Naive B cell (primary cell): ENCODE results near the gene TDO2. TPM values are rescaled to one million over a fixed set of nuclear protein-coding genes. Genes with fewer than 3 reads are reported as not detected.
A peak's percentile ranks its signal among the peaks of the same experiment; 100 is the strongest.
"Not testable (repeated sequence)": the region's sequence is repeated elsewhere in the genome, so short reads cannot be mapped to it uniquely, and the experiment has no call there.

ENCODE experiments used
- ATAC-seq, 2 donors: fragments of 150-1000 bp; cut with Tn5 transposase; 2 replicates each; pipeline ENCODE4 v1.10.0; 2021; ENCODE audit warnings: low read depth in 2 of 2, mild to moderate bottlenecking in 2 of 2, moderate library complexity in 2 of 2
- DNase-seq: peaks from one replicate; pipeline ENCODE4 v3.0.0; 2022
- H3K27ac Mint-ChIP-seq, 6 donors: one replicate each; pipeline ENCODE4 v1.8.0; 2020 to 2022; ENCODE audit warnings: mild to moderate bottlenecking in 6 of 6, mixed read lengths in 6 of 6, moderate library complexity in 5 of 6, inconsistent platforms in 2 of 6
- H3K27me3 Mint-ChIP-seq, 3 donors: one replicate each; pipeline ENCODE4 v1.8.0; 2021 to 2022; ENCODE audit warnings: mixed read lengths in 3 of 3, mild to moderate bottlenecking in 1 of 3
- H3K36me3 Mint-ChIP-seq, 2 donors: one replicate each; pipeline ENCODE4 v1.8.0; 2020 to 2022; ENCODE audit warnings: mixed read lengths in 2 of 2, inconsistent platforms in 1 of 2, mild to moderate bottlenecking in 1 of 2
- H3K4me1 Mint-ChIP-seq, 3 donors: one replicate each; pipeline ENCODE4 v1.8.0; 2020 to 2022; ENCODE audit warnings: mixed read lengths in 3 of 3, inconsistent platforms in 1 of 3, mild to moderate bottlenecking in 1 of 3, moderate library complexity in 1 of 3
- H3K4me3 Mint-ChIP-seq, 8 donors: one replicate each; pipeline ENCODE4 v1.8.0; 2020 to 2022; ENCODE audit warnings: mild to moderate bottlenecking in 8 of 8, mixed read lengths in 8 of 8, moderate library complexity in 8 of 8, inconsistent platforms in 2 of 8
- H3K9me3 Mint-ChIP-seq, 7 donors: one replicate each; pipeline ENCODE4 v1.8.0; 2020 to 2022; ENCODE audit warnings: mixed read lengths in 7 of 7, mild to moderate bottlenecking in 5 of 7, inconsistent platforms in 2 of 7, moderate library complexity in 1 of 7
- polyA plus RNA-seq, 6 donors: library from polyadenylated mRNA; unstranded; fragments of 300-500 nt; fragmentation: Illumina TruSeq; gene quantifications; one replicate each; pipeline ENCODE4 v1.2.3, GENCODE V29; 2021; ENCODE audit warnings: low read depth in 6 of 6

Gene TDO2
- polyA plus RNA-seq, 6 donors from 2014 or later: not detected

DNA sequence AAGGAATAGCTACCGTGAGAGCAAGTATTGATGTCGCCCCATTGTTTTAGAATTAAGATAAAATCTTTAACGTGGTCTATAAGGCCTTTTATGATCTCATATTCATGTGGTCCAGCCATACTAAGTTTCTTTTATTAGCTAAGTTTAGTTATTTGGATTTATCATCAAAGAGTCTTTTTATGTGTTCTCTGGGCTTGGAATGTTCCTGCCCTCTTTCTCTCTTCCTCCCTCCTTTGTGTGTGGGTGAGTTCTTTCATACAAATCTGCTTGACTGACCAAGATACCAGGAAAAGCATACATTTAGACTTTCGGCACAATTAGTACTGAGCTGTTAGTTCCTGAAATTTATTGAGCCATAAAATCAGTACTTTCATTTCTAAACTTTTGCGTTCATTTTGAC, 11.3 kb downstream of the TDO2 start:
- no peaks in the 10 kb centered on the region for H3K36me3 Mint-ChIP-seq
- no peaks in the 10 kb centered on the region for H3K4me1 Mint-ChIP-seq
- ATAC-seq (no peak), DNase-seq (no peak)
- peaks cover 5 to 11% (median 8%) of the 10 kb centered on the region in 3 donors for H3K27me3 Mint-ChIP-seq
- no peak overlapping the region for H3K4me3 Mint-ChIP-seq
- H3K9me3 Mint-ChIP-seq: peaks cover 0 to 2% (median 0%) of the 10 kb centered on the region in 7 donors
- no peak overlapping the region for H3K27ac Mint-ChIP-seq

DNA sequence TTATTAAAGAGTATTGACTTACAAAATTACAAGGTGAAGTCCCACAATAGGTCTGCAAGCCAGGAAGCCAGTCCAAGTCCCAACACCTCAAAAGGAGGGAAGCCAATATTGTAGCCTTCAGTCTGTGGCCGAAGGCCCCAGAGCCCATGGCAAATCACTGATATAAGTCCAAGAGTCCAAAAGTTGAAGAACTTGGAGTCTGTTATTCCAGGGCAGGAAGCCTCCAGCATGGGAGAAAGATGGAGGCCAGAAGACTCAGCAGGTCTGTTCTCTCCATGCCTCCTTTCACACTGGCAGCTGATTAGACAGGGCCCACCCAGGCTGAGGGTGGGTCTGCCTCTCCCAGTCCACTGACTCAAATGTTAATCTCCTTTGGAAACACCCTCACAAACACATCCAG, 18.1 kb downstream of the TDO2 start:
- Mint-ChIP-seq H3K4me1 (no peaks in the 10 kb centered on the region), H3K27ac (no peak overlapping the region), H3K9me3 (peaks cover 0 to 6% (median 0%) of the 10 kb centered on the region in 7 donors), H3K36me3 (peaks cover 41 to 42% of the 10 kb centered on the region in 2 donors), H3K27me3 (no peaks in the 10 kb centered on the region), H3K4me3 (no peak overlapping the region)
- ATAC-seq (no peak), DNase-seq (no peak)

DNA sequence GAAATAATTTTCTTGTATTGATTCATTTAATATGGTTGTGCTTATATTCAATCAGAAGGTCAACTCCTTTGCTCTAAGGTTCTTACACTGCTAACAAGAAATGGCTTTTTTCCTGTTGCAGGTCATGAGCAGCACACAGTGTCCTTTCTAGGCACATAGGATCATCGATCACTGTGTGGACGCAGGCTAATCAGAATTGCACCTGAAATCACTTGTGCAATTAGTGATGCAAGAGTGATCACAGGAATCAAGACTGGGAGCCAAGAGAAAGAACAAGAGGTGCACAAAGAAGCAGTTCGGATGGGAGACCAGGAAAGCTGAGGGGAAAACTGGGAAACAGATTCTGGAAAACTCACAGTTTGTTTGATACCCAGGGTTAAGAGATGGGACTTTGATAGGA, 21.1 kb downstream of the TDO2 start:
- Mint-ChIP-seq H3K9me3 (peaks cover 2 to 16% (median 4%) of the 10 kb centered on the region in 7 donors), H3K27me3 (no peaks in the 10 kb centered on the region), H3K4me1 (no peaks in the 10 kb centered on the region), H3K27ac (peak overlapping the region in 2 of 6 donors; percentile 10 to 55), H3K36me3 (peaks cover 51 to 56% of the 10 kb centered on the region in 2 donors), H3K4me3 (no peak overlapping the region)
- no peak for DNase-seq
- no peak for ATAC-seq

DNA sequence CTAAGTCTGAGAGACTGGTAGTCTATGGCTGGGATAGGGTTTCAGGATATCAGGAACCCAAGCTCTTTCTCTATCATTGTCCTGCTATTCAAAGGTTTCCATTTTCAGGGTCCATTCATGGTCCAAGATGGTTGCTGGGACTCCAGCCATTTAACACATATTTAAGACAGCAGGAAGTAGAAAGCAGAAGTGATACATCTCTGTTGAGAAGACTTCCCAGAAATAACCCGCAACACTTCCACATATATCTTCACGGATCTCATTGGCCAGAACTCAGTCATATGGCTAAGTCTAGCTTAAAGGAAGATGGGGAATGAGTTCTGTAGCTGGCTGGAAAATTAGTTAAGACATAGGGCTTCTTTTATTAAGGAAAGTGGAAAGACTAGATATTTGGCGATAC, 26.3 kb downstream of the TDO2 start:
- H3K4me3 Mint-ChIP-seq: no peak overlapping the region
- H3K4me1 Mint-ChIP-seq: peaks cover 0 to 6% (median 4%) of the 10 kb centered on the region in 3 donors
- H3K27ac Mint-ChIP-seq: no peak overlapping the region
- ATAC-seq (peak; percentile 35 to 41), DNase-seq (no peak)
- H3K9me3 Mint-ChIP-seq: peaks cover 3 to 26% (median 16%) of the 10 kb centered on the region in 7 donors
- H3K27me3 Mint-ChIP-seq: no peaks in the 10 kb centered on the region
- peaks cover 46 to 53% of the 10 kb centered on the region in 2 donors for H3K36me3 Mint-ChIP-seq

DNA sequence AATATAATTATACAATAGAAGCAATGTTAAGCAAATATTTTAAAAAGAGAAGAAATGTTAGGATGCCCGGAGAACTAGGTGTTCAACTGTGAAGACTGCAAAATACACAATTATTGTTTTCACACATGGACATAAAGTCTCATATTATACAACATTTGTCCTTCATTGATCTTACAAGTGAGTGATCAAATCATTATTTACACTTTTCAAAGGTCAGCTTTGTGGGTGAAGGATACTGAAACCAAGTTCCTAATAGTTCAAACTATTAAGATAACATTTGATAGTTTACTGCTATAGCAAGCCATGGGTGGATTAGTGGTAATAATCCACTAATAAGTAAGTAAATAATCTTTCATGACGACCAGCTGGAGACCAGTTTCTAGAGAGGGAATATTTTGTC, 26.8 kb downstream of the TDO2 start:
- Mint-ChIP-seq H3K27me3 (no peaks in the 10 kb centered on the region), H3K36me3 (peaks cover 45 to 55% of the 10 kb centered on the region in 2 donors), H3K27ac (no peak overlapping the region), H3K9me3 (peaks cover 5 to 26% (median 19%) of the 10 kb centered on the region in 7 donors), H3K4me3 (no peak overlapping the region), H3K4me1 (peaks cover 0 to 6% (median 4%) of the 10 kb centered on the region in 3 donors)
- ATAC-seq (no peak), DNase-seq (no peak)

DNA sequence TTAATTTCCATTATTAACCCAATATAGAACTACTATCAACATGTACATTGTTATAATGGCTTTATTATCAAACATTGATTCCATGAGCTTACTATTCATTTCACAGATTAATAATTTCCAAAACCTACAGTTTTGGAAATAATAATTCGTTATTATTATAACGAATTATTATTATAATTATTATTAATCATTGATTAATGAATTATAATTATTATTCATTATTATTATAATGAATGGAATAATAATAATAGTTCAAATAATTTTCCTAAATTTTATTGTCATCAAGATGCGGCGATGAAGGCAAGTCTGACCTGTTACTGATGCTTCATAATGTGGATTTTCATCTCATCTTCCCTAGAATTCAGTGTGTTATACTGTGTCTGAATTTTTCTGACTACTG, 28.1 kb downstream of the TDO2 start:
- Mint-ChIP-seq H3K9me3 (peaks cover 5 to 26% (median 20%) of the 10 kb centered on the region in 7 donors), H3K4me3 (no peak overlapping the region), H3K27ac (no peak overlapping the region), H3K27me3 (no peaks in the 10 kb centered on the region), H3K36me3 (peaks cover 48 to 56% of the 10 kb centered on the region in 2 donors), H3K4me1 (peaks cover 0 to 6% (median 4%) of the 10 kb centered on the region in 3 donors)
- no peak for ATAC-seq
- no peak for DNase-seq

DNA sequence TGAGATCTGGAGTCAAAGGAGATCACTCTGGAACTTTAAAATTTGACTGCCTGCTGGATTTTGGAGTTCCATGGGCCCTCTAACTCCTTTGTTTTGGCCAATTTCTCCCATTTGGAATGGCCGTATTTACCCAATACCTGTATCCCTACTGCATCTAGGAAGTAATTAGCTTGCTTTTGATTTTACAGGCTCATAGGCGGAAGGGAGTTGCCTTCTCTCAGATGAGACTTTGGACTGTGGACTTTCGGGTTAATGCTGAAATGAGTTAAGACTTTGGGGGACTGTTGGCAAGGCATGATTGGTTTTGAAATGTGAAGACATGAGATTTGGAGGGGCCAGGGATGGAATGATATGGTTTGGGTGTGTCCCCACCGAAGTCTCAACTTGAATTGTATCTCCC, 31.1 kb downstream of the TDO2 start:
- not testable (repeated sequence) for ATAC-seq, H3K27me3 Mint-ChIP-seq, DNase-seq, H3K4me3 Mint-ChIP-seq, H3K4me1 Mint-ChIP-seq
- peak overlapping the region in 1 of 6 donors; percentile 88 for H3K27ac Mint-ChIP-seq
- H3K36me3 Mint-ChIP-seq: peaks cover 45 to 60% of the 10 kb centered on the region in 2 donors
- H3K9me3 Mint-ChIP-seq: peaks cover 5 to 18% (median 14%) of the 10 kb centered on the region in 7 donors

DNA sequence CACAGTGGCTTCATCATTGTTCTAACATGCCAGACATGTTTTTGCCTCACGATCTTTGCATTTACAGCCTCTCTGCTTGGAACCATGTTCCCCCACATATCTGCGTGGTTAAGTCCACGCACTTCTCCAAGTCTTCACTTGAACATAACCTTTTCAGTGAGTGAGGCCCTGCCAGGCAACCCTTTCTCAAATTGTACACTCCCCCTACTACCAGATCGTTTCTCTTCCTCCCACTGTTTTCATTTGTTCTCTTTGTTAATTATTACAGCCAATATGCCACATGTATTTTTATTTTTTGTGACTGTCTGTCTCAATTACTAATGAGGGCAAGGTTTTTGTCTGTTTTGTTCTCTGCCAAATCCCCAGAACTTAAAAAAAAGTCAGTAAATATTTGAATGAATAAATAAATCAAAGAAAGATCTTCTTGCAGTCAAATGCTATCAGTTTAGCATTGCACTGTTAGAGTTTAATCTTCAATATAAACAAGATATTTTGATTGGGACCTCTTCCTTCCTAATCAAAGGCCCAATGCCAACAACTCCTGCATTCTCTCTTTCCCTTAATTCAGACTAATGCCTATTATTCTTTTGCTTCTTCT, 32.0 kb downstream of the TDO2 start:
- H3K9me3 Mint-ChIP-seq: peaks cover 2 to 13% (median 6%) of the 10 kb centered on the region in 7 donors
- no peak for DNase-seq
- H3K4me3 Mint-ChIP-seq: no peak overlapping the region
- H3K36me3 Mint-ChIP-seq: peaks cover 47 to 58% of the 10 kb centered on the region in 2 donors
- peak overlapping the region in 1 of 6 donors; percentile 68 for H3K27ac Mint-ChIP-seq
- H3K4me1 Mint-ChIP-seq: no peaks in the 10 kb centered on the region
- no peaks in the 10 kb centered on the region for H3K27me3 Mint-ChIP-seq
- ATAC-seq: no peak

DNA sequence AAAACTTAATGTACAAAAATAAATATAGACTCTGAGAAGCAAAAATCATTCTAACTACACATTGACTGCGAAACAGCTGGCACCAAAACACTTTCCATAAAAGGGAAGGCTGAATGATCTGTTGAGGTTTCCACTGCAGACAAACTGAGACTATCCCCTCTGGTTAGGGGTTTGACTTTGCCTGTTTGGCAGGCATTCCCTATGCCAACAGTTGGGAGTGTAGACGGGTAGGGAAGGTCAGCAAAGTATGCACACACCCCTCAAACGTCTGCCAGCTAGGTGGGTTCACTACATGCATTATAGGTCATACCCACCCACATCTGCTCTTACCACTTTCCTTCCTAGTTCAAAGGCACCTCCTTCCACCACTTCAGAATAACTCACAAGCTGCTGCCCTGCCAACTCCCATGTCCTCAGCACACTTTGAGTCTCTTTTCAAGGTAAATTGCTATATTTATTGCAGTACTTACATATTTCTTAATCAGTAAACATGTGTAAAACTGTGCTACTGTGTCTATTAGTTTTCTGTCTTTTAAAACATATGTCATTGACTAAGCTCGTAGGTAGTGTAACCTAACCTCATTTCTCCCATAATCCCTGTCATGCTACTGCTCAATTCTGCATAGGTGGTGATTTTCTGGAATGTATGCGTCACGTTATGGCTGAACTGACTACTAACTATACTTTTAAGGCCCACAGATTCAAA, 37.7 kb downstream of the TDO2 start:
- Mint-ChIP-seq H3K9me3 (no peaks in the 10 kb centered on the region), H3K4me3 (peak overlapping the region in 1 of 8 donors; percentile 11), H3K36me3 (peaks cover 32 to 35% of the 10 kb centered on the region in 2 donors), H3K27me3 (no peaks in the 10 kb centered on the region), H3K4me1 (no peaks in the 10 kb centered on the region), H3K27ac (no peak overlapping the region)
- no peak for DNase-seq
- no peak for ATAC-seq

DNA sequence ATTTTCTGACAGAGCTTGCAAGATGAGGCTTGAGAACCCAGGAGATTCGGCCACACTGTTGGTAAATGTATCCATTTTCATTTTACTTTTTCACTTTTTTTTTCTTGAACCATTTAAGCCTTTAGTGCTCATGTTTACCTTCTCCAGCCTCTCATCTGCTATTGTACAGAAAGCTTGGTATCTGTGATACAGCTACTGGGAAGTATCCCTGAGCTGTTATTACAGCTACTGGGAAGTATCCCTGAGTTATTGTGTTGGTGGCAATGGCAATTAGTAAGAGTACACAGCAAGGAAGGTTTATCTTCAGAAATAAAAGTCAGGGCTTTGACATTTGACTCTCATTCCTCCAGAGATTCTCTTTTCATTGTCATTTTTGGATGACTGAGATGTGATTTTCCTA, 38.3 kb downstream of the TDO2 start:
- no peaks in the 10 kb centered on the region for H3K27me3 Mint-ChIP-seq
- no peak for DNase-seq
- H3K27ac Mint-ChIP-seq: no peak overlapping the region
- no peaks in the 10 kb centered on the region for H3K9me3 Mint-ChIP-seq
- no peak overlapping the region for H3K4me3 Mint-ChIP-seq
- peaks cover 26 to 29% of the 10 kb centered on the region in 2 donors for H3K36me3 Mint-ChIP-seq
- H3K4me1 Mint-ChIP-seq: peaks cover 0 to 4% (median 0%) of the 10 kb centered on the region in 3 donors
- ATAC-seq: no peak

DNA sequence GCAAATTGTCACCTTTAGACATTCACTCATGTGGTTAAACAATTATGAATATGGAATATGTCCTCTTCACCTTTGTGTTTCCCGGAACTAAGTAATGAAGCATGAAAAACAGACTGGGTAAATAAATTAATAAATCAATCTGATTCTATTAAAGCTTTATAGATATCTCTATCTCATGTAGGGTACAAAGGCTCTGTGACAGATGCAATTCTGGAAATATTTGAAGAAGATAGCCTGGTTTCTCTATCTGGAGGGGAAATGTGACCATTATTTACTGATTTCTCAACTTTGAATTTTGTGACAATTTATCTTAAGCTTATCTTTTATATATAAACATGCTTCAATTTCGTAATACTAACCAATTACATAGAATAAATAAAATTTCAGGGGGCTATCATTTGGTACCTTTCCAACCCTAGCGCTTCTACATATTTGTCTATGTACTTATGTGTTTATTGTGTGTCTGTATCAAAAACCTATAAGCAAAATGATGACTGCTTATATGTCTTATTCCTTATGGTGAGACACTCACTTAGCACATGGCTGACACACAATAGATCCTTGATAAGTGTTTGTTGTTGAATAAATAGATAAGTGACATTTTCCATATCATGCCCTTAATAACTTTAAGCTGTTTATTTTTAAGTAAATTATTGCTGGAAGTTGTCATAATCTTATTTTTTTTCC, 40.3 kb downstream of the TDO2 start:
- H3K4me1 Mint-ChIP-seq: peaks cover 0 to 4% (median 0%) of the 10 kb centered on the region in 3 donors
- H3K9me3 Mint-ChIP-seq: no peaks in the 10 kb centered on the region
- ATAC-seq (no peak), DNase-seq (no peak)
- peaks cover 14 to 19% of the 10 kb centered on the region in 2 donors for H3K36me3 Mint-ChIP-seq
- H3K27ac Mint-ChIP-seq: no peak overlapping the region
- H3K4me3 Mint-ChIP-seq: no peak overlapping the region
- H3K27me3 Mint-ChIP-seq: no peaks in the 10 kb centered on the region

DNA sequence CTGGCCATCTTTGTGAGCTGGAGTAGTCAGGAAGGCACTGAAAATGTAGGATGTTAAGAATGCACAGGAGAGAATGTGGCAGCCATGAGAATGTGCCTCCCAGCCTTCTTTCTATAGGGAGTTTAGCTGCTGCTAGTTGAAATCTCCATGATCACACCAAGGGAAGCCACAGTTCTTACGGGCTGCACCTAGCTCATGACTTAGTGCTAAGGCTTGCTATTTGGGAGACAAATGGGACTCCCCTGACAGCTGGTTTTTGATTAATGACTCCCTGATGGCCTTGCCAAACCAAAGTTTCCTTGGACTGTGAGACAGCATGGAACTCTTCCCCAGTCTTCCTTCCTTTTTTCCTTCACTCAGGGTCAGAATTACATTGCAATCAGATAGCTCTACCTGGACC, 41.0 kb downstream of the TDO2 start:
- Mint-ChIP-seq H3K27ac (no peak overlapping the region), H3K4me3 (no peak overlapping the region), H3K9me3 (no peaks in the 10 kb centered on the region), H3K36me3 (peaks cover 14 to 19% of the 10 kb centered on the region in 2 donors), H3K4me1 (peaks cover 0 to 4% (median 2%) of the 10 kb centered on the region in 3 donors), H3K27me3 (no peaks in the 10 kb centered on the region)
- no peak for DNase-seq
- ATAC-seq: no peak

DNA sequence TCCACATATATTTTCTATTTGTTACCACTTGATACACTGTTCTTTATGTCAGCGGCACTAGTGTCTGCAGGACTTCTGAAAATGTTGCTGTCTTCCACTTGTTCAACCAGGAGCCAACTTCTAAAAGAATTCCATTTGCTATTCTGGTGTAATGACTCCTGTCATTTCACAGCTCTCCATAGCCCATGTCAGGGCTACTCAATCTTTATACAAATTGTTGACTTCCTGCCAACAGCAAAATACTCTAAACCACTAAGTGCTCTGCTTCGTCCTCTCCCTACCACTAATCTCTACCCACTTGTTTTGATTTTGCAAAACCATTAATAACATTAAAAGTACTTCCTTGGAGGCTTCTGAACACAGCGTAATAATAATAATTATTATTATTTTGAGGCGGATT, 43.0 kb downstream of the TDO2 start:
- DNase-seq (no peak), ATAC-seq (no peak)
- no peak overlapping the region for H3K4me3 Mint-ChIP-seq
- no peaks in the 10 kb centered on the region for H3K27me3 Mint-ChIP-seq
- peaks cover 4 to 6% of the 10 kb centered on the region in 2 donors for H3K36me3 Mint-ChIP-seq
- H3K9me3 Mint-ChIP-seq: no peaks in the 10 kb centered on the region
- H3K27ac Mint-ChIP-seq: peak overlapping the region in 1 of 6 donors; percentile 37
- H3K4me1 Mint-ChIP-seq: peaks cover 1 to 4% (median 4%) of the 10 kb centered on the region in 3 donors
